GM18861 (cell line): ENCODE measurements around the gene BTBD9.

Source experiments
- ATAC-seq: cut with Tn5 transposase; IDR thresholded peaks from one replicate; pipeline ENCODE4 v1.9.1; 2021; ENCODE audit not compliant: unreplicated experiment

BTBD9 gene

DNA sequence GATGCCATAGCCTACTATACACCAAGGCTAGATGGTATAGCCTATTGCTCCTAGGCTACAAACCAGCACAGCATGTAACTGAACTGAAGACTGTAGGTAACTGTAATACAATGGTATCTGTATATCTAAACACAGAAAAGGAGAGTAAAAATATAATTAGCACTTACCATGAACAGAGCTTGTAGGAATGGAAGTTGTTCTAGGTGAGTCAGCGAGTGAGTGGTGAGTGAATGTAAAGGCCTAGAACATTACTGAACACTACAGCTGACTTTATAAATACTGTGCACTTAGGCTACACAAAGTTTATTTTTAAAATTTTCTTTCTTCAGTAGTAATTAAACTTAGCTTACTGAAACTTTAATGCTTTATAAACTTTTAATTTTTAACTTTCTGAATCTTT is 129.5 kb downstream of the BTBD9 start:
- no peak for ATAC-seq

DNA sequence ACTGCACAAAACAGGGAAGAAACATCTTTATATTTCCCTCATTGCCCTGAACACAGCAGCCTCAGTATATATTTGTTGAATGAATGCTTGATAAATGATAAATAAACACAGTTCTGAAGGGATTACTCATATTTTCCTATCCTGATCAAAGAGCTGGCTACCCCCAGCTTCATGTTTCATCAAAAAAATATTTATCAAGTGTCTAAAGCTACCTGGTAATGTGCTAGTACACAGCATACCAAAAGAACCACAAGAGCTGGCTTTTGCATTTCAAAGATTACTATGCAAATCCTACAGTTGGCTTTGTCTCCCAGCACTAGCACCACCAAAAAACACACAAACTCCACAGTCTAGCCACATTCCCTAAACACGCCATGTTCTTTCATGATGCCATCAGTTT is 130.0 kb downstream of the BTBD9 start:
- no peak for ATAC-seq

- no peak for ATAC-seq
Observed at GRCh38 chr6:38508894-38509293, 130.8 kb downstream of the BTBD9 start.

DNA sequence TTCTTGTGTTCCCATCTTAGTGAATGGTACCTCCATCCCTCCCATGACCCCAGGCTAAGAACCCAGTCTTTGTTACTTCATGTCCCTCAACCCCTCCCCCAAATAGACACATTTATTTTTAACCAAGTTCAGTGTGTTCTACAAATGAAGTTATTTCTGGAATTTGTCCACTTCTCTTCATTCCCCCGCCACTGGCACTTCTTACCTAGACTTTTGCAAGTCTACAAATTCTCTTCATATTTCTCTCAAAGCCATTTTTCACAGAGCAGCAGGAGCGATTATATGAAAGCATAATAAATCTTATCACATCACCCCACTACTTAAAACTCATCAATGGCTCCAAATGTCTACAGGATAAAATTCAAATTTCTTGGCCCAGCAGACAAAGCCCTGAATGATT is 131.4 kb downstream of the BTBD9 start:
- no peak for ATAC-seq

GRCh38 chr6:38507173-38507572 is 132.6 kb downstream of the BTBD9 start:
- ATAC-seq = no peak

DNA sequence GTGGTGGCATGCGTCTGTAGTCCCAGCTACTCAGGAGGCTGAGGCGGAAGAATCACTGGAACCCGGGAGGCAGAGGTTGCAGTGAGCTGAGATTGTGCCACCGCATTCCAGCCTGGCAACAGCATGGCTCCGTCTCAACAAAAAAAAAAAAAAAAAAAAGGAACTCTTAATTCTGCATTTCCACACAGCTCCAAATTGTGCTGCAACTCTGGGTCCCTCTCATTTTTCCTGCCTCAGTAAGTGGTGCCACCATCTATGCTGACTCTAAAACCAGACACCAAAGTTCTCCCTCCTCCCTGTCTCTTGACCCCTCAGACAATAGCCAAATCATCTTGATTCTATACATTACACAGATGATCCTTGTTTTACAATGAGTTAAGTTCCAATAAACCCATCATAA is 133.9 kb downstream of the BTBD9 start:
- ATAC-seq = no peak

DNA sequence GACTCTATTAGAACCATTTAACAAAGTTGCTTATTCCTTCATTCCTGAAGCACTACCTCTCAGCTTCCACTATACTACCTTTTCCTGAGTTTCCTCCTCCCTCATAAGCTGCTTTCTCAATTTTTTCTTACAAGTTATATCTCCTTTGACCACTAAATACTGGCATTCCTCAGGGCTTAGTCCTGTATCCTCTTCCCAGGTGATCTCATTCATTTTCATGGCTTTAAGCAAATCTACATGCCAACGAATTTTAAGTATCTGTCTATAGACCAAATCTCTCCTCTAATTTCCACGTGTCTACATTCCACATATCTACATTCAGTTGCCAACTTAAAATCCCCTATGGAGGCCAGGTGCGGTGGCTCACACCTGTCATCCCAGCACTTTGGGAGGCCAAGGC is 134.7 kb downstream of the BTBD9 start:
- no peak for ATAC-seq

DNA sequence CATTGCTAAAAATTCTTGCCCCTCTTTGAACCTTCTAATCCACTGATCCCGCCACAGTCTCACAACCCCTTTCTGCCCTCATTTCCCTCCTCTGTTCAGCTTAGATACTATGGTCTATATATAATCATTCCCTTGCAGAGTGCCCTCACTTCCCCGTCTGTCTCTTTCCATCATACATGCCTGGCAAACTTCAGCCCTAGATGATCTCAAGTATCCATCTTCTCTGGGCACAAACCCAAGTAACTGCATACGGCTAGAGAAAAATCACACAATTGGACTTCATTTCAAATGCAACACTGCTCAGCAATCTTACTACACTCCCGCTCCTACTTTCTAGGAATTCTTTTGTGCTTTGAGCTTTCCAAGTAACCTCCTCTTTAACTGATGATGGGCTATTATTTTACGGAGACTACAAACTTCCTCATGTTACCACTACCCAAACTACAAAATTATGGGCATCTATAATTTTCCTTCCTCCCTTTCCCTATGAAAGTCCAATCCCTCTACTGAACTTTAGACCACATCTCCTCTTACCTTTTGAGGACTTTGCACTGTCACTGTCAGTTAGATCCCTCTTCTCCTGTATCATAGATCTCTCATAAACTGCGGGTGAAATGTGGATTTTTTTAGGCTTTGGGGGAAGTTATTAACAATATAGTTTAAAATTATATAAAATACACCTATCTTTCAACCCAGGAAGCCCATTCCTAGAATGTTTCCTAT is 135.6 kb downstream of the BTBD9 start:
- ATAC-seq = no peak

DNA sequence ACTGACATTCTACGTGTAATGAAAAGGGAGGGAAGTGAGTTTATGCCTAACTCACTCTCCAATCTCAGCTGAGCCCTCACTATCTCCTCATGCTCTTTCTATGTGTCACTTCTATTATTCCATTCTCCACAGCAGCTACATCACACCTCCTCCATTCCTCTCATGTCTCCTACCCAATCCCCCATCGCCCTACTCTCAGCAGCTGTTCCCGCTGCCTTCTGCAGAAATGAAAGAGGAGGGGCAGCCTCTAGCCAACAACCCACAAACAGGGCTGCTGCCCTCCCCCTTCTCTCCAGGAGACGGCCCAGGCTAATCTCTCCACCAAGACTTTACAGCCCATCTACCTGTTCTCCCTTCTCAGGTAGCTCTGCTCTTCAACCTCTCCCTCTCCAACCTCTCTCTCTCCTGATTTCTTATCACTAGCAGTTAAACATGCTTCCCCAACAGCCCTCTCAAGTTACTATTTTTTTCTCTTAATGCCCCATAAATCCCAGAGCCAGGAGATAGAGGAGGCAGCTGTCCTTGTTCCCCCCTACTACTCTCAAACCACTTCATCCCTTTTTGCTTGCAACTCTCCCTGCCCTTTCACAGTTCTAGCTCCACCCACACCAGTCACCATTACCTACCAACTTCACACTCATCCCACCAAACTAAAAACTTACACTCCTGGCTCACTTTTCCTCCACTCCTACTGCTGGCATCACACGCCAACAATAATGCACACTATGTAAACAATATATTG is 136.5 kb downstream of the BTBD9 start:
- ATAC-seq = no peak

GRCh38 chr6:38502423-38502822 is 137.3 kb downstream of the BTBD9 start:
- ATAC-seq = no peak

DNA sequence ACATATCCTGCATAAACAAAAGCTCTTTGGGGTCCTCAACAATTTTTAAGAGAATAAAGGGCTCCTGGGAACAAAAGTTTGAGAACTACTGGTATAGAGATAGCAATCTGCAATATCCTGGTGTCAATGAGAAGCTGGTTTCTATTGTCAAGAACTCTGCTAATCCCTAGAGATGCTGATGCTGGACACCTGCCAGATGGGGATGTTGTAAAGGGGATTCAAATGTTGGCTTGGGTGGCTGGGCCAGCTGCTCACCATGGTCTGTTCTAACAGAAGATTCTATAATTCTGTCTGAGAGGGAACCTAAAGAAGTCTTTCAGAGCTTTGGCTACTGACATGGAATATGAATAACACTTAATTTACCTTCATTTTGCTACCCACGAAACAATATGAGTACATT is 137.8 kb downstream of the BTBD9 start:
- ATAC-seq = no peak

DNA sequence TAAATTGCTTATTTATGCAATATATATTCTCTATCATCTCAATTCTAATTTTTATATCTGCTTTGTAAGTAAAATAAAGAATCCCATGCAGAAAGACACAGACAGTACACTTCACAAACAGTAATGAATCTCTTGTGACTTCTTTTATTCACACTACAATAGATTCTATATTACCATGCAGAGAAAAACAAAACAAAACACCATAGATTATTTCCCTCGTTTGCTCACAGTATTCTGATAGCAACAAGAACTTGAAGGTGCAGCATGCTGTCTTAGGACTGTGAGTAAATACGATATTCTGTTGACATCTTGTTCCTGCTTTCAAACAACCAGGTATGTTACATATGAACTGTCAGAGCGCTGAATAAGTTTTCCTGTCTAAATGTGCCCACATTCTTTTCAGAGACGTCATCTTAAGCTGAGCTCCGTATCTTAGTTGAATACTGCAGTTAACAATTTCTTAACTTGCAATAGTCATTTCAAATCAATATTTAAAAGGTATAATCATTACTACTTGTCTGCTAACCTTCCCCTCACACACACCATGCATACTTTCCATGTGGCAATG is 140.1 kb downstream of the BTBD9 start:
- no peak for ATAC-seq

GRCh38 chr6:38498805-38499445 is 140.8 kb downstream of the BTBD9 start:
- ATAC-seq = no peak

- ATAC-seq = no peak
Observed at GRCh38 chr6:38498085-38498484, 141.6 kb downstream of the BTBD9 start.

DNA sequence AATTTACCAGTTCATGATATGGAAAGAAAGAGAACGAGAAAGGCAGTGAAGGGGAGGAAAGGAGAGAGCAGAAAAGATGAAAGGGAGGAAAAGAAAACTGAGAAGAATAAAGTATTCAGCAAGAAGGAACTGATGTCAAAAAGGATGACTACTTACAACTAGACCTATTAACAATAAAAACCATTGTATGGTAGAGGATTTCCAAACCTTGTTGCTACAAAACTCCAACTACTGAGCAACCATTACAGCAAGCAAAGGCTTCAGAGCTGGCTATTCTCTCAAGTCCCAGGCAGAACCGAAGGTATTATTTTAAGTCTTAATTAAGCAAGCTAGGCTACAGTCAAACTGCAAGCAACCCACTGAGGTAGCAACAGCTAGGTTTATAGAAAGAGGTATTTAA is 142.2 kb downstream of the BTBD9 start:
- ATAC-seq = no peak

DNA sequence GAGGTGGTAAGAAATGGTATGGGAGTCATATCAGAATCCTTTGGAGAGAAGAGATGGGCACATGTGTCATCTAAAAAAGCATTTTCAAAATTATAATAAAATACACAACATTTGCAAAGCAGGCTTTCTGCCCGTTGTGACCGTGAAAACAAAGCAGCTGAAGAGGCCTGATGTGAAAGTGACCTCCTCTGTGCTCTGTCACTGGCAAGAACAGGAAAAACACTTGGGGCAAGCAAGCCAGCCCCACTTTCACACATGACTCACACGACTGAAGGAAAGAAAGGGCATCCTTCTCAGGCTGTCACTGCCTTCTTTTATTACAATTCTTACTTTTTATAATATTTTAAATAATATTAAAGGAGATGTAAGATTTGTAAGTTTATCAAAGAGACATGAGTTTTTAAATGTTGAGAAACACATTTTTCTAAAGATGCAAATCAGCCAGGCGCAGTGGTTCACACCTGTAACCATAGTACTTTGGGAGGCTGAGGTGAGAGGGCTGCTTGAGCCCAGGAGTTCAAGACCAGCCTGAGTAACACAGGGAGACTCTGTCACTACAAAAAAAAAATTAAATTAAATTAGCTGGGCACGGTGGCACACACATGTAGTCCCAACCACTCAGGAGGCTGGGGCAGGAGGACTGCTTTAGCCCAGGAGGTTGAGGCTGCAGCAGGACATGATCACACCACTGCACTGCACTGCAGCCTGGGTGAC is 143.7 kb downstream of the BTBD9 start:
- no peak for ATAC-seq

DNA sequence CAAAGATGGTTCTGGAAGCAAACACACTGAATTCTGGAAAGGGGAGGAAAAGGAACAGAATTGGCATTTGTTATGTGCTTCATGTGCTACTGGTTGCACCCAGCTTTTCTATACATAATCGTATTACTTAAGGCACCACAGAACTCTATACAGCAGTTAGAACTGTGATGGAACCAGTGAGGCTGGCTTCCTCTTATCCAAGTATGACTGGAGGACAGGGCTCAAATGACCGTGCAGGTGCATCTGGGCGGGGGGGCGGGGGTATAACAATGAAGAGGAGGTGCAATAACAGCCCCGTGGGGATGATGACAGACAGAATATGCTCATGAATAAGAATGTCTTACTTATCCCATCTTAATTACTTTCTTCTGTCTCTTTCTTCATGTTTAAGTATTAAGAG is 144.2 kb downstream of the BTBD9 start:
- no peak for ATAC-seq

GRCh38 chr6:38493931-38494547 is 145.7 kb downstream of the BTBD9 start:
- no peak for ATAC-seq

GRCh38 chr6:38492031-38492430 is 147.7 kb downstream of the BTBD9 start:
- ATAC-seq = no peak

DNA sequence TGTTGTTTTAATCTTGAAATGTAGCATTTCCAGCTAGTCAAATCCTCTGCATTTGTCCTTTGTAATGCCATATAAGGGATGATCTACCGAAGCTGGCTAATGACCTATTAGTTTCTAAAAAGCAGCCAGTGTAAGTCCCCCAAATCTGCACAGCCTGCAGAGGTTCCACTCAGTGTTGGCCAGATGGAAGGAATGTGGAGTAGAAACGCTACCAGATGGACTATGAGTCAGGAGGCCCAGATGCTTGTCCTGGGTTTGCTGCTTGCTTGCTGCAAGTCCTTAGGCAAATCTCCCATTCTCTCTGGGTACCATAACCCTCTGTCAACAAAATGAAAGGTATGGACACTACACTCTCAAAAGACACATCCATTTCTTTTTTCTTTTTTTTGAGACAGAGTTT is 149.8 kb downstream of the BTBD9 start:
- no peak for ATAC-seq

GRCh38 chr6:38487423-38487822 is 152.3 kb downstream of the BTBD9 start:
- no peak for ATAC-seq
